Hepatocyte (in vitro differentiated cells): Measurements from ENCODE around the gene AGBL4. TPM values are rescaled to one million over a fixed set of nuclear protein-coding genes. Genes with fewer than 3 reads are reported as not detected.

Experiments
- DNase-seq: peaks from one replicate; pipeline ENCODE4 v3.0.0-alpha.2; 2016; ENCODE audit warnings: low spot score
- H2AFZ ChIP-seq: fragments of 200-600 bp; sonication (generic); 2 replicates; pipeline ENCODE4 v1.6.0; 2016; ENCODE audit warnings: antibody characterized with exemption, mild to moderate bottlenecking
- H3K27ac ChIP-seq: fragments of 200-600 bp; sonication (generic); 2 replicates; pipeline ENCODE4 v1.5.1; 2016; ENCODE audit warnings: mild to moderate bottlenecking
- H3K27me3 ChIP-seq: fragments of 200-600 bp; sonication (generic); 2 replicates; pipeline ENCODE4 v1.6.1; 2016
- H3K36me3 ChIP-seq: fragments of 200-600 bp; sonication (generic); replicated peaks from 2 replicates; pipeline ENCODE4 v1.5.1; 2016; ENCODE audit warnings: low read depth; ENCODE audit not compliant: insufficient read depth
- H3K4me1 ChIP-seq: fragments of 200-600 bp; sonication (generic); 2 replicates; pipeline ENCODE4 v1.5.1; 2016; ENCODE audit warnings: mild to moderate bottlenecking, moderate library complexity; ENCODE audit not compliant: insufficient read depth
- H3K4me2 ChIP-seq: fragments of 200-600 bp; sonication (generic); 2 replicates; pipeline ENCODE4 v1.6.0; 2016
- H3K4me3 ChIP-seq: fragments of 200-600 bp; sonication (generic); 2 replicates; pipeline ENCODE4 v1.5.1; 2016; ENCODE audit warnings: mild to moderate bottlenecking
- H3K79me2 ChIP-seq: fragments of 200-600 bp; sonication (generic); 2 replicates; pipeline ENCODE4 v1.6.0; 2017; ENCODE audit warnings: mild to moderate bottlenecking
- H3K9me2 ChIP-seq: fragments of 200-600 bp; sonication (generic); replicated peaks from 2 replicates; pipeline ENCODE4 v1.6.0; 2017; ENCODE audit warnings: mild to moderate bottlenecking; ENCODE audit not compliant: insufficient read depth
- H3K9me3 ChIP-seq: fragments of 200-600 bp; sonication (generic); 2 replicates; pipeline ENCODE4 v1.5.1; 2016; ENCODE audit warnings: low read depth, mild to moderate bottlenecking
- H4K20me1 ChIP-seq: fragments of 200-600 bp; sonication (generic); 2 replicates; pipeline ENCODE4 v1.6.0; 2016; ENCODE audit warnings: mild to moderate bottlenecking; ENCODE audit not compliant: insufficient read depth, poor library complexity, severe bottlenecking
- EZH2 ChIP-seq: fragments of 200-600 bp; sonication (generic); IDR thresholded peaks from 2 replicates; pipeline ENCODE4 v1.6.1; 2016; ENCODE audit warnings: antibody characterized with exemption, mild to moderate bottlenecking, borderline replicate concordance
- EZH2phosphoT487 ChIP-seq: fragments of 200-600 bp; sonication (generic); IDR thresholded peaks from one replicate; pipeline ENCODE4 v1.6.1; 2018; ENCODE audit warnings: antibody characterized with exemption, mild to moderate bottlenecking, low read depth, moderate library complexity; ENCODE audit not compliant: unreplicated experiment, severe bottlenecking
- WGBS: methylation state at CpG from one replicate; pipeline ENCODE4 v1.1.6; 2016; ENCODE audit warnings: low lambda C conversion rate; ENCODE audit errors: missing lambda C conversion rate; 5-methylcytosine and 5-hydroxymethylcytosine counted together
- polyA plus RNA-seq: library from polyadenylated mRNA; unstranded; fragments of >200 nt; fragmentation: Nextera tagmentation; extraction: Ambion mirVana; gene quantifications from 2 replicates; pipeline ENCODE4 v1.2.1, GENCODE V29; 2016
- total RNA-seq: library from RNA; depleted of rRNA; stranded (reverse); fragments of >200 nt; gene quantifications from 2 replicates; pipeline ENCODE4 v1.2.3, GENCODE V29; 2014
- TF ChIP-seq, protein P1 (sequence below): fragments of 200-600 bp; sonication (generic); IDR thresholded peaks from 2 replicates; pipeline ENCODE4 v1.5.1; 2016; ENCODE audit warnings: antibody characterized with exemption, mild to moderate bottlenecking; ENCODE audit not compliant: poor library complexity

The AGBL4 gene
- total and polyA plus RNA-seq, 2 experiments from 2014 or later, result 0.50 to 0.73 TPM

GRCh38 chr1:48617252-48617651 lies 1406.5 kb downstream of the AGBL4 start:
- no peaks in the 10 kb centered on the region for H3K36me3 ChIP-seq
- no peak overlapping the region for H3K4me2 ChIP-seq
- 89% methylated on average over 3 of the region's 3 CpGs for WGBS
- H3K27me3 ChIP-seq, result no peaks in the 10 kb centered on the region
- H3K79me2 ChIP-seq, result no peaks in the 10 kb centered on the region
- no peaks in the 10 kb centered on the region for H3K9me2 ChIP-seq
- H3K9me3 ChIP-seq, result no peaks in the 10 kb centered on the region
- no peak overlapping the region for H3K4me3 ChIP-seq
- H4K20me1 ChIP-seq, result no peaks in the 10 kb centered on the region
- TF ChIP-seq EZH2phosphoT487, result no peak
- TF ChIP-seq EZH2, result no peak
- TF ChIP-seq, protein P1, sequence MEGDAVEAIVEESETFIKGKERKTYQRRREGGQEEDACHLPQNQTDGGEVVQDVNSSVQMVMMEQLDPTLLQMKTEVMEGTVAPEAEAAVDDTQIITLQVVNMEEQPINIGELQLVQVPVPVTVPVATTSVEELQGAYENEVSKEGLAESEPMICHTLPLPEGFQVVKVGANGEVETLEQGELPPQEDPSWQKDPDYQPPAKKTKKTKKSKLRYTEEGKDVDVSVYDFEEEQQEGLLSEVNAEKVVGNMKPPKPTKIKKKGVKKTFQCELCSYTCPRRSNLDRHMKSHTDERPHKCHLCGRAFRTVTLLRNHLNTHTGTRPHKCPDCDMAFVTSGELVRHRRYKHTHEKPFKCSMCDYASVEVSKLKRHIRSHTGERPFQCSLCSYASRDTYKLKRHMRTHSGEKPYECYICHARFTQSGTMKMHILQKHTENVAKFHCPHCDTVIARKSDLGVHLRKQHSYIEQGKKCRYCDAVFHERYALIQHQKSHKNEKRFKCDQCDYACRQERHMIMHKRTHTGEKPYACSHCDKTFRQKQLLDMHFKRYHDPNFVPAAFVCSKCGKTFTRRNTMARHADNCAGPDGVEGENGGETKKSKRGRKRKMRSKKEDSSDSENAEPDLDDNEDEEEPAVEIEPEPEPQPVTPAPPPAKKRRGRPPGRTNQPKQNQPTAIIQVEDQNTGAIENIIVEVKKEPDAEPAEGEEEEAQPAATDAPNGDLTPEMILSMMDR, result no peak
- no peak overlapping the region for H2AFZ ChIP-seq
- no peaks in the 10 kb centered on the region for H3K4me1 ChIP-seq
- H3K27ac ChIP-seq, result no peak overlapping the region
- no peak for DNase-seq

DNA sequence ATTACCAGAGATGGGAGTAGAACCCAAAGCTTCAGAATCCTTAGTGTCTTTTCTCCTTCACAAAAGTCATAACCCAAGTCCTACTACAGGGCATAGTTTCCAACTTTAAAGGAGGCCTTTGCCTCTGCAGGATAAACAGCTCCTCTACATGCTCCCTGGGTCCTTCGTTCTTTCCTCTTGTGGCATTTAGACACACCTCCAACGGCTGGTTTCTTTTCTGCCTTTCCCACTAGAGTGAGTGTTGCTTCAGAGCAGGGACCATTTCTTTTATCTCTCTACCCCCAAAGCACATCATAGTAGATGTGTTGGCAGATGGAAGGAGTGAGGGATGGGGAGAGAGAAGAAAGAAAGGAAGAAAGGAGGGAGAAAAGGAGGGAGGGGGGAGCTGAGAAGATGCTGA lies 1407.0 kb downstream of the AGBL4 start:
- Histone ChIP-seq H3K9me2 (no peaks in the 10 kb centered on the region), H3K27me3 (no peaks in the 10 kb centered on the region), H3K4me3 (no peak overlapping the region), H3K36me3 (no peaks in the 10 kb centered on the region), H3K4me1 (no peaks in the 10 kb centered on the region), H2AFZ (no peak overlapping the region), H4K20me1 (no peaks in the 10 kb centered on the region), H3K79me2 (no peaks in the 10 kb centered on the region), H3K27ac (no peak overlapping the region), H3K9me3 (no peaks in the 10 kb centered on the region), H3K4me2 (no peak overlapping the region)
- TF ChIP-seq, protein P1, result no peak
- TF ChIP-seq EZH2phosphoT487, result no peak
- TF ChIP-seq EZH2, result no peak
- DNase-seq, result no peak
- 74% methylated on average over 2 of the region's 2 CpGs for WGBS

DNA sequence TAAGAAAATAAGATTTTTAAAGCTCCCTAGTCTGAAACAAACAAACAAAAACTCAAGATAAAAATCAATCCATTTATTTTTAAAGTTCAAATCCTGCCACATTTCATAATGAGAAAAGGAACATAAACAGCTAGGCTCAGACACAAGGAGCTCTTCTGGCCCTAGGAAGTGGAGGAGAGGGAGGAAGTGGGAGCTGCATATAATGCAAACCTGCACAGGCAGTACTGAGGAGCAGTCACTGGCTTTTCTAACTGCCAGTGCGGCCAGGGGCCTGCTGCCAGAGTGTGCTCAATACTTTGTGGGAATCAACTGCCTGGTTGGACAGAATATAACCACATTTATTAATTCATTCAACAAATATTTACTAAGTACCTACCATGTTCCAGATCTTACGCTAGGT lies 1411.9 kb downstream of the AGBL4 start:
- no peak for DNase-seq
- TF ChIP-seq, protein P1, result no peak
- TF ChIP-seq EZH2phosphoT487 (no peak), EZH2 (no peak)
- WGBS, result 79% methylated on average over 2 of the region's 2 CpGs

More for the DNA sequence above, 1411.9 kb downstream of the AGBL4 start:
- no peak overlapping the region for H3K4me2 ChIP-seq
- peaks cover 7% of the 10 kb centered on the region for H3K27me3 ChIP-seq
- H3K4me3 ChIP-seq, result no peak overlapping the region
- no peak overlapping the region for H2AFZ ChIP-seq
- H3K4me1 ChIP-seq, result peaks cover 6% of the 10 kb centered on the region
- no peaks in the 10 kb centered on the region for H3K9me2 ChIP-seq
- no peaks in the 10 kb centered on the region for H4K20me1 ChIP-seq
- H3K36me3 ChIP-seq, result no peaks in the 10 kb centered on the region
- H3K79me2 ChIP-seq, result no peaks in the 10 kb centered on the region
- no peak overlapping the region for H3K27ac ChIP-seq
- H3K9me3 ChIP-seq, result no peaks in the 10 kb centered on the region
